HG03060 (cell line): ENCODE results near the gene BANP.
"Not testable (repeated sequence)": the region's sequence is repeated elsewhere in the genome, so short reads cannot be mapped to it uniquely, and the experiment has no call there.

Source experiments
- ATAC-seq: cut with Tn5 transposase; IDR thresholded peaks from one replicate; pipeline ENCODE4 v1.9.1; 2021; ENCODE audit warnings: low read depth, moderate number of reproducible peaks; ENCODE audit not compliant: unreplicated experiment

Gene BANP

DNA sequence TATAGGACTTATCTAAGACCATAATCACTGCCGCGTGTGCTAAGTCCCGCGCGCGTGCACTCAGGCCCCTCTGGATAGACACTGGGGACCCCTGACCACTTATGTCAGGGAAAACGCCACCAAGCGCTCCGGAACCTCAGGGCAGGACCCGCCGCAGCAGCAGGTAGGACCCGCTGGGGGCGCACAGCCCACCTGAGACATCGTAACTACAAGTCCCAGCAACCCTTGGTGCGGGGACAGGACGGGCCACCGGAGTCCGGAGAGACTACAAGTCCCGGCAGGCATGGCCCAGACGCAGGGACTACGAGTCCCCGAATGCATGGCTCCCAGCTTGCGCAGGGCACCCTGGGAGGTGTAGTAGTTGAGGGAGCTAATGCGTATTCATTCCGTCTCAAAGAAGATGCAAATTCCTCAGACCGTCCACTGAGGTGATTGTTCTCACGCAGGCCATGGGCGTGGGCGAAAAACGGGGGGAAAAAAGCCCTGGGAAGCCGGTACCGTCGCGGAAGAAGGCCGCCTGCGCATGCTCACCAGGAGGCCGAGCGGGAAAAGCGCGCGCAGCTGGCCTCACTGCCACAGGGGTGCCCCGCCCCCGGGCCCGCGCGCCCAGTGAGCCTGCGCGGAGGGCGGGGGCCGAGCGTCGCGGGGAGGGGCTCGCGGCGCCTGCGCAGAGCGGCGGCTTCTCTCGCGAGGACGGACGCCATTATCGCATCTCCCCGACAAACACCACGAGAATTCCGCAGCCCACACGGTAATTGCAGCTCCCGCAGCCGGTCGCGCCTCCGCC is at the start of gene BANP:
Gene BANP, plus strand, starts transcription at position 670 of the 787 bp plus-strand sequence. CDS start 23,682 bp downstream, outside the sequence.
- peak; percentile 79 for ATAC-seq

DNA sequence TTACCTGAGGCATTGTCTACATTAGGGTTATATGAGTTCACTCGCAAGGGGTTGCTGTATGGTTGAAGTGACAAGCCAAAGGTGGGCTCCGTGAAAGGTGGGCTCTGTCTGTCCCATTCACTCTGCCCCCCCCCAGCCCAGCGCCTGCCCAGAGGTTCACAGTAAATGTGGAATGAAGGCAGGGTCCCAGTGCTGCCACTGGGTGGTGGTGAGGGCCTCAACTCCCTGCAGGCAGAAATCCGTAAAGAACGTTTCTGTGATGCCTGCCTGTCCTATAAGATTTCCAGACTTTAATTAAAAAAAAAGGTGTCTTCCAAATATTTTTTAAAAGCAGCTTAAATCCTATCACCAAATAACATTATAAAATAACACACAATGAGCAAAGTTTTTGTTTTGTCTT is 46.3 kb upstream of the BANP start:
- ATAC-seq: not testable (repeated sequence)

DNA sequence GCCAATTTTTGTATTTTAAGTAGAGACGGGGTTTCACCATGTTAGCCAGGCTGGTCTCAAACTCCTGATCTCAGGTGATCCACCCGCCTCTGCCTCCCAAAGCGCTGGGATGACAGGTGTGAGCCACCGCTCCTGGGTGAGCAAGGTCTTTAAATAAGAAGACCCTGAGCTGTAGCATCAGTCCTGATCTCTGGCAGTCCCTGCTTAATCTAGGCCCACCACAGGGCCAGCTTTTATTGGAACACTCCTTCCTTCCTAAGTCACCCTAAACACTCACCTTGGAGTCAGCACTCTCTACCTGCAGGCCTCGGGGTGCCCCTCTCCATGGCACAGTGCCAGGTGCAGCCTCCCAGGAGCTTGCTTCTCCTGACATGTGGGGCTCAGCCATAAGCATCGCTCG is 45.7 kb upstream of the BANP start:
- ATAC-seq: not testable (repeated sequence)

- not testable (repeated sequence) for ATAC-seq
Observed at GRCh38 chr16:87908101-87908500, 43.1 kb upstream of the BANP start.

DNA sequence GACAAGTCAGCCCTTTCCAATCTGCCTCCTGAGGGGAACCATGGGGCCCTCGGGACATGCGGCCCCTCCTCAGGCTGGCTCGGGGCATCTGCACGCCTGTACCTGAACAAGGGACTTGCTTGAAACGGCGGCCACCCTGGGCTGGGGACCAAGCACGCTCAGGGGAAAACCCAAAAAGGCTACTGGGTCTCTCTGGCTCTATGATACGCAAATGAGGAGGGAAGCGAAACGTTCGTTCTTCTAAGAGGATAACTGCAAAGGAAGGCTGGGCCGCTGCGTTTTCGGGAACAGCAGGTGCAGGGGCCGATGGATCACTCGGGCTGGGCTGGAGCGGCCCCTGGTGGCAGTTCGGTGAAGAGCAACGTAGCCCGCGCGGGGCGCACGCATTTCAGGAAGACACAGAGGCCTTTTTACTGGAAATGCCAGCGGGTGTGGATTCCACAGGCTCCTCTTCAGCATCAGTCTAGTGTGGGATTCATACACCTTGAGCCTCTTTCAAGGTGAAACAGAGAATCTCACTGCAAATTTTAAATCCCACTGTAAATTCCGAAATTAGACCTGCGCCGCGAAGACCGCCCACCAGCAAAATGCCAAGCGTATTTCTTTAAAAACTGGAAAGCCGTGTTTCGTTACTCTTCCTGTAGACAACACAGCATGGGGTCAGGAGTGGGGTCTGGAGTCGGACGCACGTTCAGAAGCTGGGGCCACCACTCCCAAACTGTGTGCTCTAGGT is 41.9 kb upstream of the BANP start:
- peak; percentile 56 for ATAC-seq

DNA sequence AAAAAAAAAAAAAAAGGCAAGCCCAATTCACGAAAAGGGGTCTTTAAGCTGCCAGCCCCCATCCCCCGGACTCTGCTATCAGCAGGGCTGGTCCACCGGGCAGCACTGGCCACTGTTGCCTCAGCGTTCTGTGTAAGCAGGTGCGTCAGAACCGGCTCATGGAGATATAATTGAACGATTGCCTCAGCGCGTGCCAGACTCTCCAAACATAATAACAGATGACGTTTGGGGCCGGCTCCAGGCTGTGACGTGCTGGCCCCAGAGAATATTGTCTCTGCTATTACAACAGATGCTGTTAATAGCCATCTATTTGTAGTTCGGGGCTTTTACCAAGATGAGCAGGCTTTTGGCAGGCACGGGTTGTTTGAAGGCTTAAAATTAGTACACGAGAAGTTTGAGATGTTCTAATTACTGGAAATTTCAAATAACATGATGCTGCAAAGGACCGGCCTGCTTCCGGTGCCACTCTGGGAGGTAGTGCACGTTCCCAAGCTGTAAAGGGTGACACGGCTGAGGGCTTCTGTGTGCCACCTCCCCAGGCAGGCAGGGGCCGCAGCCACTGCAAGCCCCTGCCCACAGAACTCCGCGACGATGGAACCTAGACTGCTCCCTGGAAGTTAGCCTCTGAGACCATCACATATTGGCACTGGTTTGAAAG is 40.0 kb upstream of the BANP start:
- not testable (repeated sequence) for ATAC-seq

- ATAC-seq: not testable (repeated sequence)
Observed at GRCh38 chr16:87912691-87913090, 38.5 kb upstream of the BANP start.

DNA sequence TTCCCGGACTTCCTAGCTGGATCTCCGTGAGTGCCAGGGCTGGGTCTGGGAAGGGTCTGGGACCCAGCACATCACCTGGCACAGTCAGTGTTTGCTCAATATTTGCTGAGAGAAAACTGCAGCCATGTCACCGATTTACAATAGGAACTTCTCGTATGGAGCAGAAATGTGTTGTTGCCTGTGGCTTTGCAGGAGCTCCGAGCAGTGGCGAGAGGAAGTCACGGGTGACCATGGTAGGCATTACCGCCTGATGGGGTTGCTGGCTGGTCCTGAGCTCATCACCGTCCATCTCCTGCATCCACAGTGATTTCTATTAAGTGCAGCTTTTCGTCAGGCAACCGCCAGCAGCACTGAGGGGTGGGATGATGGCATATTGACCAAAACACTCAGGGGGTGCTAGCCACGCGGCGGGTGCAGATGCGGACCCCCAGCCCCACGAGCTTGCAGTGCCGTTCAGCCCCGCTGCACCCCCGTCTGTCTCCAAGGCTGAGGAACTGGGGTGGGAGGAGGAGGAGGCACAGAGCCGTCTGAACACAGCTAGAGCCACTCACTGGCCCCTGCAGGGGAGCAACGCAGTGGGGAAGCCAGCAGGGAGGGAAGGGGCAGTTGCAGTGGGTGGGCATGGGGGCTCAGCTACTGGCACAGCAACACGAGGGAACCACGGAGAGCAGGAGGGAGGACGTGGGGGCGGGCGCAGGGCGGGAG is 37.1 kb upstream of the BANP start:
- ATAC-seq: not testable (repeated sequence)

GRCh38 chr16:87914812-87915211 is 36.4 kb upstream of the BANP start:
- ATAC-seq: no peak

DNA sequence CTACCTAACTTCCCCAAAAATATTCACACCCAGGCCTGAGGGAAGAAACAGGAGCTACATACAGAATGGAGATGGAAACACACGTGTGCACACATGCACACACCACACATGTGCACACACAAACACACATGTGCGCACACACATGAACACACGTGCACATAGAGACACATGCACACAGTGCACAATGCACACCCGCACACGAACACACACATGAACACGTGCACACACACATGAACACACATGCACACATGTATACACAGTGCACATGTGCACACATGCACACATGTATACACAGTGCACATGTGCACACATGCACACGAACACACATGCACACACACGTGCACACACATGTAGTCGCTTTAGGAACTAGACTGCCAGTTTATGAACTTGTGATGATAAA is 33.7 kb upstream of the BANP start:
- ATAC-seq: no peak

- no peak for ATAC-seq
Observed at GRCh38 chr16:87918338-87918737, 32.9 kb upstream of the BANP start.

GRCh38 chr16:87918866-87919680 is 32.2 kb upstream of the BANP start:
- no peak for ATAC-seq

- ATAC-seq: no peak
Observed at GRCh38 chr16:87919681-87919994, 31.6 kb upstream of the BANP start.

GRCh38 chr16:87921236-87921773 is 29.9 kb upstream of the BANP start:
- ATAC-seq: no peak

DNA sequence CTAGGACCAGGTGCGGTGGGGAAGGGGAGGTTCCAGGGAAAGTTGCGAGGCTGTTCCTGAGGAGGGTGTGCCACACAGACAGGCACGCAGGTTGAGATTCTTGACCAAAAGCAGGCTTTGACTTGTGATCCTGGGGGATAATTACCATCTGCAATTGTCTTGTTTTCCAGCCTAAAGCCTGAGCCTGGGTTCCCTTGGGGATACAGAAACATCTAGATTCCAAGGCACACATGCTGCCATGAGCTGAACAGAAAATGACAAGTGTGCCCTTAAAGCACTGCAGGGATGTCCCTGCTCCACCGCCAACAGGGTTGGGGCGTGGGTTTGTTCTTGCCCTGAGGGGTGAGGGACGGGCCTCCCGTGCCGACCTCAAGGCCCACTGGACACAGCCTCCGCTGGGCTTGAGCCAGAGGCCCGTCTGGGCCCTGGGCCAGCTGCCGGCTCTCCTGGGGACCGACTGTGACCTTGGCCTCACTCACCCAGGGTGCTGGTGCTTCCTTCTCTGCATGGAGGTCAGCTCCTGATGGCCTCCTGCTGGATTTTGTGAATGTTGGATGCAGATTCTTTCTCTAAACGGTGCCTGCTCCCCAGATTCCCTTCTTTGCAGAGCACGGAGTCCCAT is 28.9 kb upstream of the BANP start:
- no peak for ATAC-seq

DNA sequence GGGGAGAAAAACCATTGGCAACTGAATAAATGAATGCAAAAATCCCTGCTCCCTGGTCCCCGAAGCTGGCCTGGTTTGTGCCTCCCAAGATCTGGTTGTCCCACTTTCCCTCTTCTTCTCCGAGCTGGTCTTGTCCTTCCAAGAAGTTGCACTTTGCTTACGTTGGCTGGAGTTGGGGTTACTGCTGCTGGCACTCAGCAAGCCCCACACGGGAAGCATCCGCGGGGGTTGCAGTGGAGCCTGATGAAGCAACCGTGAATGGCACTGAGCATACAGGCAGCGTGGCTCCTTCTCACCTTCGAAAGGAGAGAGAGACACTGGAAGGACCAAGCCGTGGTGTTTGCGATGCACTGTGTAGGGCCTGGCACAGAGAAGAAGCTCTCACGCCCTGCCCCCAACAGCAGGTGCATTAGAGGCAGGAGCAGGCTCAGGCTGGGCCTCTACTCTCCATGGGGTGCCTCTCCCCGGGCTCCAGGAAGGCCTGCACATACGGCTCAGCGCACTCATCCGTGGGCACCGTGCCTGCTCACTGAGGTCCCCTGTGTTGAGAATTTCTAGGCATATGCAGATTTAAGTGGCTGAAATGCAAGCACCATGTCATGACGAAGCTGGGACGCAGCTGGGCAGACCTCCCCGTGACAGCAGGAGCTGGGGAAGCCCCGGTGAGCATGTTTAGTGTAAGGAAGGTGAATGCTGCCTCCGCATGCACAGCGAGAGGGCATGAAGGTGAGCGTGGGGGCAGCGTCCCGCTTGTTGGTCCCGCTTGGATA is 27.0 kb upstream of the BANP start:
- no peak for ATAC-seq

GRCh38 chr16:87924811-87925670 is 26.2 kb upstream of the BANP start:
- ATAC-seq: no peak
